Neural progenitor cell (in vitro differentiated cells): ENCODE data around the gene C2CD3. TPM values are rescaled to one million over a fixed set of nuclear protein-coding genes. Genes with fewer than 3 reads are reported as not detected.

ENCODE experiments used
- DNase-seq: peaks from one replicate; pipeline ENCODE4 v3.0.0-alpha.2; 2016; ENCODE audit warnings: low spot score
- H2AFZ ChIP-seq: fragments of 200-600 bp; sonication (generic); replicated peaks from 2 replicates; pipeline ENCODE4 v1.6.1; 2016; ENCODE audit warnings: antibody characterized with exemption
- H3F3A ChIP-seq: fragments of 200-600 bp; sonication (generic); 2 replicates; pipeline ENCODE4 v1.6.1; 2016; ENCODE audit warnings: antibody characterized with exemption, low read depth
- H3K27ac ChIP-seq: fragments of 200-600 bp; sonication (generic); 2 replicates; pipeline ENCODE4 v1.5.1; 2016; ENCODE audit warnings: mild to moderate bottlenecking
- H3K27me3 ChIP-seq: fragments of 200-600 bp; sonication (generic); 2 replicates; pipeline ENCODE4 v1.6.1; 2016; ENCODE audit warnings: mild to moderate bottlenecking, moderate library complexity
- H3K36me3 ChIP-seq: fragments of 200-600 bp; sonication (generic); 2 replicates; pipeline ENCODE4 v1.5.1; 2016
- H3K4me1 ChIP-seq: fragments of 200-600 bp; sonication (generic); 2 replicates; pipeline ENCODE4 v1.6.1; 2016; ENCODE audit warnings: mixed run types
- H3K4me2 ChIP-seq: fragments of 200-600 bp; sonication (generic); 2 replicates; pipeline ENCODE4 v1.6.1; 2016
- H3K4me3 ChIP-seq: fragments of 200-600 bp; sonication (generic); 2 replicates; pipeline ENCODE4 v1.5.1; 2016
- H3K79me2 ChIP-seq: fragments of 200-600 bp; sonication (generic); 2 replicates; pipeline ENCODE4 v1.6.1; 2016; ENCODE audit warnings: low read depth
- H3K9ac ChIP-seq: fragments of 200-600 bp; sonication (generic); 2 replicates; pipeline ENCODE4 v1.6.1; 2016
- H3K9me3 ChIP-seq: fragments of 200-600 bp; sonication (generic); 2 replicates; pipeline ENCODE4 v1.5.1; 2016; ENCODE audit warnings: low read depth
- H4K20me1 ChIP-seq: fragments of 200-600 bp; sonication (generic); 2 replicates; pipeline ENCODE4 v1.6.1; 2016; ENCODE audit warnings: low read depth
- H3K27ac Mint-ChIP-seq: 3 replicates; pipeline ENCODE4 v1.8.0; 2021; ENCODE audit warnings: mixed read lengths
- H3K27me3 Mint-ChIP-seq: 2 replicates; pipeline ENCODE4 v1.8.0; 2022; ENCODE audit warnings: low read depth, mild to moderate bottlenecking, inconsistent platforms, moderate library complexity, mixed read lengths; ENCODE audit not compliant: insufficient read depth
- H3K36me3 Mint-ChIP-seq: 3 replicates; pipeline ENCODE4 v1.8.0; 2021; ENCODE audit warnings: mixed read lengths
- H3K4me1 Mint-ChIP-seq: 3 replicates; pipeline ENCODE4 v1.8.0; 2021; ENCODE audit warnings: mixed read lengths
- H3K4me3 Mint-ChIP-seq: 3 replicates; pipeline ENCODE4 v1.8.0; 2021; ENCODE audit warnings: mild to moderate bottlenecking, moderate library complexity, mixed read lengths
- H3K9me3 Mint-ChIP-seq: 3 replicates; pipeline ENCODE4 v1.8.0; 2020; ENCODE audit warnings: mixed read lengths
- CTCF ChIP-seq: fragments of 200-600 bp; sonication (generic); IDR thresholded peaks from 2 replicates; pipeline ENCODE4 v1.5.1; 2017; ENCODE audit warnings: antibody characterized with exemption, mild to moderate bottlenecking
- EZH2 ChIP-seq: fragments of 200-600 bp; sonication (generic); IDR thresholded peaks from 2 replicates; pipeline ENCODE4 v1.6.1; 2017; ENCODE audit warnings: antibody characterized with exemption, mild to moderate bottlenecking, moderate library complexity
- EZH2phosphoT487 ChIP-seq: fragments of 200-600 bp; sonication (generic); IDR thresholded peaks from 2 replicates; pipeline ENCODE4 v1.6.1; 2017; ENCODE audit warnings: antibody characterized with exemption
- total RNA-seq: library from RNA; depleted of rRNA; stranded (reverse); fragments of >200 nt; gene quantifications from 2 replicates; pipeline ENCODE4 v1.2.3, GENCODE V29; 2015; ENCODE audit warnings: low replicate concordance

The C2CD3 gene
- total RNA-seq, 1 donor from 2014 or later = 19.6 TPM

- Mint-ChIP-seq H3K4me3 (no peak overlapping the region), H3K27ac (no peak overlapping the region), H3K27me3 (no peaks in the 10 kb centered on the region), H3K9me3 (no peaks in the 10 kb centered on the region), H3K4me1 (no peaks in the 10 kb centered on the region), H3K36me3 (peaks cover 11% of the 10 kb centered on the region)
- no peak overlapping the region for H3K4me2 ChIP-seq
- H3K79me2 ChIP-seq = no peaks in the 10 kb centered on the region
- no peak overlapping the region for H3K4me3 ChIP-seq
- H4K20me1 ChIP-seq = no peaks in the 10 kb centered on the region
- DNase-seq = no peak
- no peak for TF ChIP-seq EZH2
- TF ChIP-seq EZH2phosphoT487 = no peak
- no peak for TF ChIP-seq CTCF
- H2AFZ ChIP-seq = no peak overlapping the region
- no peaks in the 10 kb centered on the region for H3K36me3 ChIP-seq
- H3K27ac ChIP-seq = no peak overlapping the region
- H3K9ac ChIP-seq = no peak overlapping the region
- H3K9me3 ChIP-seq = no peaks in the 10 kb centered on the region
- H3K27me3 ChIP-seq = no peaks in the 10 kb centered on the region
- no peaks in the 10 kb centered on the region for H3F3A ChIP-seq
- H3K4me1 ChIP-seq = no peaks in the 10 kb centered on the region
Measured at GRCh38 chr11:74144592-74144991, 26.2 kb downstream of the C2CD3 start.

- H3K4me2 ChIP-seq = no peak overlapping the region
- no peaks in the 10 kb centered on the region for H3K9me3 Mint-ChIP-seq
- DNase-seq = no peak
- peaks cover 5% of the 10 kb centered on the region for H3K4me1 Mint-ChIP-seq
- no peak for TF ChIP-seq EZH2phosphoT487
- TF ChIP-seq EZH2 = no peak
- no peak for TF ChIP-seq CTCF
- H3K9ac ChIP-seq = no peak overlapping the region
- H3K4me3 ChIP-seq = no peak overlapping the region
- peaks cover 14% of the 10 kb centered on the region for H3K36me3 Mint-ChIP-seq
- H3F3A ChIP-seq = no peaks in the 10 kb centered on the region
- no peaks in the 10 kb centered on the region for H3K27me3 ChIP-seq
- H4K20me1 ChIP-seq = no peaks in the 10 kb centered on the region
- no peak overlapping the region for H3K27ac ChIP-seq
- no peak overlapping the region for H3K4me3 Mint-ChIP-seq
- no peaks in the 10 kb centered on the region for H3K9me3 ChIP-seq
- no peak overlapping the region for H2AFZ ChIP-seq
- no peaks in the 10 kb centered on the region for H3K27me3 Mint-ChIP-seq
- no peaks in the 10 kb centered on the region for H3K36me3 ChIP-seq
- H3K27ac Mint-ChIP-seq = no peak overlapping the region
- no peaks in the 10 kb centered on the region for H3K4me1 ChIP-seq
- H3K79me2 ChIP-seq = no peaks in the 10 kb centered on the region
Measured at GRCh38 chr11:74142624-74143023, 28.2 kb downstream of the C2CD3 start.

GRCh38 chr11:74141908-74142307, 28.9 kb downstream of the C2CD3 start:
- H3K9me3 ChIP-seq = no peaks in the 10 kb centered on the region
- no peaks in the 10 kb centered on the region for H4K20me1 ChIP-seq
- H3K36me3 ChIP-seq = no peaks in the 10 kb centered on the region
- no peak overlapping the region for H2AFZ ChIP-seq
- no peaks in the 10 kb centered on the region for H3F3A ChIP-seq
- H3K27me3 ChIP-seq = no peaks in the 10 kb centered on the region
- no peak overlapping the region for H3K4me2 ChIP-seq
- H3K27ac Mint-ChIP-seq = no peak overlapping the region
- no peaks in the 10 kb centered on the region for H3K79me2 ChIP-seq
- no peak for TF ChIP-seq EZH2phosphoT487
- TF ChIP-seq CTCF = no peak
- TF ChIP-seq EZH2 = no peak
- H3K9ac ChIP-seq = no peak overlapping the region
- H3K27ac ChIP-seq = no peak overlapping the region
- H3K4me1 ChIP-seq = no peaks in the 10 kb centered on the region
- H3K4me1 Mint-ChIP-seq = peaks cover 5% of the 10 kb centered on the region
- no peak for DNase-seq
- H3K9me3 Mint-ChIP-seq = no peaks in the 10 kb centered on the region
- no peak overlapping the region for H3K4me3 ChIP-seq
- H3K4me3 Mint-ChIP-seq = no peak overlapping the region
- H3K36me3 Mint-ChIP-seq = peaks cover 13% of the 10 kb centered on the region
- no peaks in the 10 kb centered on the region for H3K27me3 Mint-ChIP-seq
